Transverse colon (tissue), 4 donors: Measurements from ENCODE around the gene LAPTM5. TPM values are rescaled to one million over a fixed set of nuclear protein-coding genes. Genes with fewer than 3 reads are reported as not detected.

Experiments used
- DNase-seq: peaks from one replicate; pipeline ENCODE4 v3.0.0-alpha.2; 2019
- H3K27ac ChIP-seq, 4 donors: fragments of 200-600 bp; sonication (generic); 2 replicates each; pipeline ENCODE4 v1.5.1; 2016 to 2018; ENCODE audit warnings: inconsistent platforms in 4 of 4
- H3K27me3 ChIP-seq: fragments of 200-600 bp; sonication (generic); 2 replicates; pipeline ENCODE4 v1.5.1; 2017; ENCODE audit warnings: inconsistent platforms
- H3K36me3 ChIP-seq, 4 donors: fragments of 200-600 bp; sonication (generic); 2 replicates each; pipeline ENCODE4 v1.5.1; 2017 to 2019; ENCODE audit warnings: inconsistent platforms in 4 of 4
- H3K4me1 ChIP-seq, 4 donors: fragments of 200-600 bp; sonication (generic); 2 replicates each; pipeline ENCODE4 v1.5.1; 2017 to 2020; ENCODE audit warnings: inconsistent platforms in 4 of 4
- H3K4me3 ChIP-seq, 4 donors: fragments of 200-600 bp; sonication (generic); 1 replicate in 1 of 4; 2 replicates in 3 of 4; pipeline versions ENCODE4 v1.5.1 to v1.6.1; 2017 to 2019; ENCODE audit warnings: inconsistent platforms in 4 of 4
- H3K9me3 ChIP-seq, 2 donors: fragments of 200-600 bp; sonication (generic); 2 replicates each; pipeline ENCODE4 v1.5.1; 2017 to 2019; ENCODE audit warnings: inconsistent platforms in 2 of 2
- CTCF ChIP-seq, 5 experiments: fragments of 200-600 bp in 3 of 5; fragments of 450-650 bp in 2 of 5; sonication (generic) in 3 of 5; IDR thresholded peaks; 1 replicate in 2 of 5; 2 replicates in 3 of 5; pipeline ENCODE4 v1.5.1; 2016 to 2017; ENCODE audit warnings: antibody characterized with exemption in 5 of 5, inconsistent platforms in 3 of 5, mild to moderate bottlenecking in 2 of 5, moderate library complexity in 1 of 5
- EP300 ChIP-seq: sonication (generic); formaldehyde crosslinking; IDR thresholded peaks from one replicate; pipeline ENCODE4 v1.6.1; 2017; ENCODE audit warnings: antibody characterized with exemption, low read depth
- POLR2A ChIP-seq: fragments of 450-650 bp; IDR thresholded peaks from one replicate; pipeline ENCODE4 v1.6.1; 2016; ENCODE audit warnings: antibody characterized with exemption, mild to moderate bottlenecking, moderate library complexity
- POLR2AphosphoS5 ChIP-seq, 3 donors: sonication (generic); formaldehyde crosslinking; IDR thresholded peaks; one replicate each; pipeline ENCODE4 v1.6.1; 2016; ENCODE audit warnings: antibody characterized with exemption in 3 of 3
- WGBS, 2 donors: methylation state at CpG; one replicate each; pipeline ENCODE4 v1.1.5; 2018; ENCODE audit warnings: low coverage in 1 of 2; 5-methylcytosine and 5-hydroxymethylcytosine counted together
- in situ Hi-C, 4 donors: fragments of 200-750 bp; cut with MboI; loops; one replicate each; pipeline versions ENCODE4 v1.15.0 to v1.15.1; 2017; ENCODE audit warnings: low sequenced_read_pairs in 3 of 4, low pct_ligation_motif_present in 1 of 4, low pct_unique_long_range_greater_than_20kb in 1 of 4
- intact Hi-C: fragments of 100-400 bp; cut with DNase I; formaldehyde crosslinking; loops from one replicate; pipeline ENCODE4 v1.15.1; 2023; ENCODE audit warnings: low total_unique reads
- total RNA-seq, 4 donors: library from RNA; depleted of rRNA; stranded (reverse); fragments of >200 nt; gene quantifications; one replicate each; pipeline ENCODE4 v1.1.0, GENCODE V29; 2016

LAPTM5 gene
- total RNA-seq, 4 donors from 2014 or later = 5.2 to 66.6 (median 34.5) TPM

GRCh38 chr1:30706528-30706927 lies 51.0 kb downstream of the LAPTM5 start:
- Histone ChIP-seq H3K27ac (no peak overlapping the region), H3K4me3 (no peak overlapping the region), H3K9me3 (no peaks in the 10 kb centered on the region), H3K4me1 (peaks cover 0 to 13% (median 9%) of the 10 kb centered on the region in 4 donors), H3K27me3 (peaks cover 10% of the 10 kb centered on the region), H3K36me3 (no peaks in the 10 kb centered on the region)
- no peak for DNase-seq
- 21 to 25% methylated on average over 1 to 9 of the region's 9 CpGs for WGBS, 2 donors
- intact Hi-C loops = loop anchor here (5.0 to 10.0 kb wide), 3 partner anchors 324 to 1469 kb away; partner anchors contain the start of gene PTPRU
- in situ Hi-C loops = loop anchor here in 1 of 4 donors (25.0 kb wide), 1 partner anchor 1469 kb away; the partner anchor contains the start of genes MECR and PTPRU
- TF ChIP-seq CTCF (IDR thresholded peaks at IDR 0.05) (no peak), POLR2AphosphoS5 (IDR thresholded peaks at IDR 0.05) (no peak), EP300 (no peak), POLR2A (no peak)

GRCh38 chr1:30705698-30706097 lies 51.9 kb downstream of the LAPTM5 start:
- Histone ChIP-seq H3K9me3 (no peaks in the 10 kb centered on the region), H3K4me3 (no peak overlapping the region), H3K4me1 (peaks cover 0 to 18% (median 9%) of the 10 kb centered on the region in 4 donors), H3K27ac (no peak overlapping the region), H3K27me3 (peaks cover 10% of the 10 kb centered on the region), H3K36me3 (no peaks in the 10 kb centered on the region)
- in situ Hi-C loops = loop anchor here in 1 of 4 donors (25.0 kb wide), 1 partner anchor 1468 kb away; the partner anchor contains the start of genes MECR and PTPRU
- DNase-seq = no peak
- 69 to 88% methylated on average over 4 of the region's 4 CpGs for WGBS, 2 donors
- intact Hi-C loops = loop anchor here (5.0 to 10.0 kb wide), 3 partner anchors 323 to 1468 kb away; partner anchors contain the start of gene PTPRU
- TF ChIP-seq POLR2A (no peak), CTCF (IDR thresholded peaks at IDR 0.05) (no peak), POLR2AphosphoS5 (IDR thresholded peaks at IDR 0.05) (no peak), EP300 (no peak)

GRCh38 chr1:30704765-30705509 lies 52.6 kb downstream of the LAPTM5 start:
- H3K4me1 ChIP-seq = peaks cover 0 to 21% (median 9%) of the 10 kb centered on the region in 4 donors
- no peak overlapping the region for H3K4me3 ChIP-seq
- no peak for TF ChIP-seq EP300
- no peak for TF ChIP-seq POLR2AphosphoS5 (IDR thresholded peaks at IDR 0.05)
- TF ChIP-seq CTCF (IDR thresholded peaks at IDR 0.05) = no peak
- no peak for TF ChIP-seq POLR2A
- peak overlapping the region in 2 of 4 donors; percentile 41 to 60 for H3K27ac ChIP-seq
- H3K9me3 ChIP-seq = no peaks in the 10 kb centered on the region
- no peak for DNase-seq
- no peaks in the 10 kb centered on the region for H3K36me3 ChIP-seq
- 69% methylated on average over 14 of the region's 14 CpGs; no CpG with 5 or more reads in 1 of the 2 donors for WGBS, 2 donors
- in situ Hi-C loops = loop anchor here in 1 of 4 donors (25.0 kb wide), 1 partner anchor 1468 kb away; the partner anchor contains the start of genes MECR and PTPRU
- intact Hi-C loops = loop anchor here (5.0 to 10.0 kb wide), 3 partner anchors 323 to 1468 kb away; partner anchors contain the start of gene PTPRU
- H3K27me3 ChIP-seq = peaks cover 10% of the 10 kb centered on the region

GRCh38 chr1:30704271-30704670 lies 53.3 kb downstream of the LAPTM5 start:
- in situ Hi-C loops = loop anchor here in 1 of 4 donors (25.0 kb wide), 1 partner anchor 1467 kb away; the partner anchor contains the start of genes MECR and PTPRU
- Histone ChIP-seq H3K36me3 (no peaks in the 10 kb centered on the region), H3K4me3 (no peak overlapping the region), H3K4me1 (peaks cover 0 to 21% (median 9%) of the 10 kb centered on the region in 4 donors), H3K27ac (peak overlapping the region in 2 of 4 donors; percentile 41 to 60), H3K27me3 (peaks cover 10% of the 10 kb centered on the region), H3K9me3 (no peaks in the 10 kb centered on the region)
- WGBS, 2 donors = 15% methylated on average over 2 of the region's 4 CpGs; no CpG with 5 or more reads in 1 of the 2 donors
- TF ChIP-seq EP300 = no peak
- no peak for TF ChIP-seq POLR2AphosphoS5 (IDR thresholded peaks at IDR 0.05)
- no peak for TF ChIP-seq CTCF (IDR thresholded peaks at IDR 0.05)
- no peak for TF ChIP-seq POLR2A
- intact Hi-C loops = loop anchor here (10.0 kb wide), 1 partner anchor 909 kb away; no protein-coding TSS in a partner anchor
- DNase-seq = no peak
